Testis (tissue), 3 donors: ENCODE measurements around the gene NAV1. TPM values are rescaled to one million over a fixed set of nuclear protein-coding genes. Genes with fewer than 3 reads are reported as not detected.
A peak's percentile ranks its signal among the peaks of the same experiment; 100 is the strongest.

Experiments used
- DNase-seq: peaks from one replicate; pipeline ENCODE4 v3.0.0-alpha.2; 2019
- H3K27ac ChIP-seq, 2 donors: fragments of 200-600 bp; sonication (generic); one replicate each; pipeline ENCODE4 v1.5.1; 2019
- H3K27me3 ChIP-seq: fragments of 200-600 bp; sonication (generic); one replicate; pipeline ENCODE4 v1.5.1; 2019
- H3K36me3 ChIP-seq: fragments of 200-600 bp; sonication (generic); one replicate; pipeline ENCODE4 v1.5.1; 2017; ENCODE audit warnings: low read depth; ENCODE audit errors: missing control alignments
- H3K4me1 ChIP-seq: fragments of 200-600 bp; sonication (generic); one replicate; pipeline ENCODE4 v1.5.1; 2019
- H3K4me3 ChIP-seq, 2 donors: fragments of 200-600 bp; sonication (generic); one replicate each; pipeline ENCODE4 v1.5.1; 2017 to 2019
- H3K9me3 ChIP-seq: fragments of 200-600 bp; sonication (generic); one replicate; pipeline ENCODE4 v1.5.1; 2017
- CTCF ChIP-seq, 3 experiments: fragments of 450-650 bp in 2 of 3; fragments of 200-600 bp in 1 of 3; sonication (generic) in 1 of 3; IDR thresholded peaks; one replicate each; pipeline ENCODE4 v1.5.1; 2016 to 2019; ENCODE audit warnings: antibody characterized with exemption in 3 of 3, mild to moderate bottlenecking in 2 of 3, moderate library complexity in 1 of 3
- POLR2A ChIP-seq: fragments of 450-650 bp; IDR thresholded peaks from one replicate; pipeline ENCODE4 v1.6.1; 2017; ENCODE audit warnings: antibody characterized with exemption, mild to moderate bottlenecking, moderate library complexity
- WGBS, 2 donors: methylation state at CpG; one replicate each; pipeline ENCODE4 v1.1.5; 2018; 5-methylcytosine and 5-hydroxymethylcytosine counted together
- intact Hi-C: fragments of 100-400 bp; cut with DNase I; formaldehyde crosslinking; loops from one replicate; pipeline ENCODE4 v1.15.1; 2023; ENCODE audit warnings: low total_unique reads
- polyA plus RNA-seq: library from polyadenylated mRNA; stranded (reverse); fragments of 350-450 nt; fragmentation: Illumina TruSeq; extraction: RNeasy Lipid Tissue Mini Kit (QIAGEN cat#74804); gene quantifications from one replicate; pipeline ENCODE4 v1.2.3, GENCODE V29; 2014; ENCODE audit warnings: low read depth, low replicate concordance; ENCODE audit not compliant: insufficient read depth
- total RNA-seq, 2 donors: library from RNA; depleted of rRNA; stranded (reverse); fragments of >200 nt; gene quantifications; one replicate each; pipeline ENCODE4 v1.2.3, GENCODE V29; 2016

Gene NAV1
- total and polyA plus RNA-seq, 3 donors from 2014 or later, result 22.0 to 56.8 (median 52.5) TPM

- Histone ChIP-seq H3K27ac (no peak overlapping the region), H3K27me3 (no peaks in the 10 kb centered on the region), H3K4me3 (no peak overlapping the region), H3K4me1 (peaks cover under 1% of the 10 kb centered on the region), H3K36me3 (no peaks in the 10 kb centered on the region), H3K9me3 (no peaks in the 10 kb centered on the region)
- intact Hi-C loops, result no loop called here
- DNase-seq, result no peak
- TF ChIP-seq CTCF (IDR thresholded peaks at IDR 0.05), result no peak
- no peak for TF ChIP-seq POLR2A
- 66 to 94% methylated on average over 9 of the region's 9 CpGs for WGBS, 2 donors
Measured at GRCh38 chr1:201555593-201555945, 16.6 kb downstream of the NAV1 start.

DNA sequence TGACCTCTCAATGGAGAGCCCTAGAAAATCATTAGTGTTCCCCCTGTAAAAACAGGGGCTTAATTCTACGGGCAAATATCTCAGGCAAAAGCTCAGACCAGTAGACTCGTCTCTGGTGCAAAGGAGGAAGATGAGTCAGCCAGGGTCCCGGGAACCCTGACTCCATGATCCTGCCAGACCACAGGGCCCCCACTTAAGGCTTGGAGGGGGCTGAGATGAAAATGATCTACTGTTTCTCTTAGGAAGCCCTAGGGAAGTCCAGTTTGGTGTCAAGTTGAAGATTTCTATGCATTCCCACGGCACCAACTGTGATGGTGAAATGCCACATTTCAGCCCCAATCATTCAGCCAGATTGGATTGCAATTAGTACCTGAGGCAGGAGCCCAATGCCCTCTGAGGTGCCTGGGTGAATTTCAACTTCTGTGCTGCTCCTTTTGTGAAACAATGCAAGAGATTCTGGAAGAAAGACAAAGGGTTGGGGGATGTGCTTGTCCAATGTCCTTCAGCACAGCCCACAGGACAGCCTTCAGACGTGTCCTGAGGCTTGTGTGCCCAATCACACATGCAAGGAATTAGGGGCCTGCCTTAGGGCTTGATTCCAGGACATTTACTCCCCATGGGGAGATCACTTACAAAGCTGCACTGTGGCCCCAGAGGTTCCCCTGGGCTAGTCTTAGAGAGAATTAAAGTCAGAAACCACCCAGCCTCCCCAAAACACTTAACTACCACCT lies 18.1 kb downstream of the NAV1 start:
- no peak for DNase-seq
- intact Hi-C loops, result no loop called here
- no peaks in the 10 kb centered on the region for H3K27me3 ChIP-seq
- H3K36me3 ChIP-seq, result no peaks in the 10 kb centered on the region
- no peak overlapping the region for H3K4me3 ChIP-seq
- TF ChIP-seq CTCF (IDR thresholded peaks at IDR 0.05) (no peak), POLR2A (no peak)
- H3K27ac ChIP-seq, result no peak overlapping the region
- no peaks in the 10 kb centered on the region for H3K4me1 ChIP-seq
- H3K9me3 ChIP-seq, result no peaks in the 10 kb centered on the region
- 73 to 96% methylated on average over 4 to 5 of the region's 5 CpGs for WGBS, 2 donors

DNA sequence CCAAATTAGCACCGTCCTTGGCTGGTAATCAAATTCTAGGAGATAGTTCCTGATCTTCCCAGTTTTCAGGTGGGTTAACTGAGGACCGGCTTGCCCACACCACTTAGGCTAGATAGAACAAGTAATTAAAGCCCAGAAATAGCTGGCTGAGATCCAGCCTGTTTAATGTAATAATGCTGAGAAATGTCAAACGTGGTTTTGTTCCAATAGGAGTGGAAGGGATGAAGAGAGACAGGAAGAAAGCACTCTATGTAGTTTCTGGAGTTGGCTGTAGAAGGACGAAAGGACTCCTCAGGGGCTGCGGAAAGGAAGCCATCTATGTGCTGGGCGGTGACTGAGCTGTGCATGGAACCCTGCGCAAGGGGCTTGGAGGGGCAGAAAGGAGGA lies 18.6 kb downstream of the NAV1 start:
- 79 to 82% methylated on average over 7 of the region's 7 CpGs for WGBS, 2 donors
- Histone ChIP-seq H3K36me3 (no peaks in the 10 kb centered on the region), H3K4me3 (no peak overlapping the region), H3K27ac (no peak overlapping the region), H3K9me3 (no peaks in the 10 kb centered on the region), H3K27me3 (no peaks in the 10 kb centered on the region), H3K4me1 (no peaks in the 10 kb centered on the region)
- no peak for DNase-seq
- intact Hi-C loops, result no loop called here
- TF ChIP-seq CTCF (IDR thresholded peaks at IDR 0.05) (no peak), POLR2A (no peak)

DNA sequence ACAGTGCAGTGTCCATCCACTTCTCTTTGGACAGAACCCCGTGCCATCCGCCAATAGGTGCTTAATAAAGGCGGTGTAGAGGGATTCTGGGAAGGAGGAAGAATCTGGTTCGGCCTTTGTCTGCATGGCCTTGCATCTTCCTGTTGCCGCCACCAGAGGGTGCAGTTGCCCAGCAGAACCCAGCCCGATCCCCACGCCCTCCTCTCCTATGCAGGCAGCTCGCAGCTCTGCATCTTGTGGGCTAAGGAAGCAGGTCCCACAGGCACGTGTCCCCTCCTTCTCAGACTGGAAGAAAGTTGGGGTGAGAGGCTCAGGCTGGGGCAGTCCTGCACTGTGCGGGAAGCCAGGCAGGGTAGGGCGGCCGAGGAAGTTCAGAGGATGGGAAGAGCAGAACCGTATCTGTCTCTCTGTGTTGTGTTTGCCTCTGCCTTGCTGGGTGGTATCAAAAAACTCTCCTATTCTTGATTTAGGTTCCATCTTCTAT lies 20.8 kb downstream of the NAV1 start:
- Histone ChIP-seq H3K9me3 (no peaks in the 10 kb centered on the region), H3K4me3 (no peak overlapping the region), H3K27me3 (no peaks in the 10 kb centered on the region), H3K4me1 (no peaks in the 10 kb centered on the region), H3K27ac (no peak overlapping the region), H3K36me3 (no peaks in the 10 kb centered on the region)
- WGBS, 2 donors, result 16 to 17% methylated on average over 12 to 13 of the region's 13 CpGs
- intact Hi-C loops, result loop anchor here (10.0 kb wide), 2 partner anchors 145 to 235 kb away; no protein-coding TSS in a partner anchor
- DNase-seq, result peak; percentile 91
- TF ChIP-seq CTCF (IDR thresholded peaks at IDR 0.05), result peak; percentile 93 to 98 (median 97)
- no peak for TF ChIP-seq POLR2A
